ENCODE data around the gene PDGFA. TPM values are rescaled to one million over a fixed set of nuclear protein-coding genes. Genes with fewer than 3 reads are reported as not detected.

Gene PDGFA
- total RNA-seq, 2 donors from 2014 or later, result 34.9 to 50.5 TPM

- H3K36me3 ChIP-seq, result peaks cover 14% of the 10 kb centered on the region
- no peaks in the 10 kb centered on the region for H3K9me3 ChIP-seq
- TF ChIP-seq, protein P1, sequence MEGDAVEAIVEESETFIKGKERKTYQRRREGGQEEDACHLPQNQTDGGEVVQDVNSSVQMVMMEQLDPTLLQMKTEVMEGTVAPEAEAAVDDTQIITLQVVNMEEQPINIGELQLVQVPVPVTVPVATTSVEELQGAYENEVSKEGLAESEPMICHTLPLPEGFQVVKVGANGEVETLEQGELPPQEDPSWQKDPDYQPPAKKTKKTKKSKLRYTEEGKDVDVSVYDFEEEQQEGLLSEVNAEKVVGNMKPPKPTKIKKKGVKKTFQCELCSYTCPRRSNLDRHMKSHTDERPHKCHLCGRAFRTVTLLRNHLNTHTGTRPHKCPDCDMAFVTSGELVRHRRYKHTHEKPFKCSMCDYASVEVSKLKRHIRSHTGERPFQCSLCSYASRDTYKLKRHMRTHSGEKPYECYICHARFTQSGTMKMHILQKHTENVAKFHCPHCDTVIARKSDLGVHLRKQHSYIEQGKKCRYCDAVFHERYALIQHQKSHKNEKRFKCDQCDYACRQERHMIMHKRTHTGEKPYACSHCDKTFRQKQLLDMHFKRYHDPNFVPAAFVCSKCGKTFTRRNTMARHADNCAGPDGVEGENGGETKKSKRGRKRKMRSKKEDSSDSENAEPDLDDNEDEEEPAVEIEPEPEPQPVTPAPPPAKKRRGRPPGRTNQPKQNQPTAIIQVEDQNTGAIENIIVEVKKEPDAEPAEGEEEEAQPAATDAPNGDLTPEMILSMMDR (IDR thresholded peaks at IDR 0.05), result no peak
- intact Hi-C loops (cut with DNase I), result no loop called here
- H3K9ac ChIP-seq (ENCODE audit: low read depth in 2 of 2, low read length in 2 of 2), result no peak overlapping the region
- H3K4me3 ChIP-seq, result no peak overlapping the region
- H3K27me3 ChIP-seq, result no peaks in the 10 kb centered on the region
- H3K4me1 ChIP-seq, result peaks cover 16% of the 10 kb centered on the region
- no peak for DNase-seq
- no peak overlapping the region for H3K27ac ChIP-seq
Measured at GRCh38 chr7:500521-501420, 18.9 kb downstream of the PDGFA start.

DNA sequence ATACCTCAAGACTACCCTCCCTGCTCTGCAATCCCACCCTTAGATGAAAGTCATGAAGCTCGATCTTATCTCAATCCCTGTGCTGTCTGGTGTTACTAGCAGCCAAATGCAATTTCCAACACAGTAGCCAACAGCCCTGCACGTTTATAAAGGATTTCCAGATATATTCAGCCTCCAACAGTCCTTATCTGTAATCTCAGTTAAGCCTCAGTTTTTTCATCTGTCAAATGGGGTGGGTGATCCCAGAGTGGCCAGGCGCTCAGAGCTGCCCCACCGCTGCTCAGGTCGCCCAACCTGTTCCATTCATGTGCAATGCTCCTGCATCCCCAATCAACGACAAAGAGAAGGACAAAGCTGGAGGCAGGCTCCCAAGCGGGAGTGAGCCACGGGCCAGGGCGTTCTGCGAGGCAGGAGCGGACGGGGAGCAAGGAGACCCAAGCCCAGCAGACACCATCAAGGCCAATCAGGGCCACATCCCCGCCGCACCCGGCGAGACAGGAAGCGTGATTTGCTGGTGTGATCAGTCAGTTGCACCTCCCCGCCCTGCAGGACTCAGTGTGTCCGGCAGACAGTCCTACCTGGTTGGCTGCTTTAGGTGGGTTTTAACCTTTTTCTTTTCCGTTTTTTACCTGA is 19.7 kb downstream of the PDGFA start:
- H3K27ac ChIP-seq, result no peak overlapping the region
- H3K4me1 ChIP-seq, result peaks cover 9% of the 10 kb centered on the region
- no peaks in the 10 kb centered on the region for H3K9me3 ChIP-seq
- intact Hi-C loops (cut with DNase I), result no loop called here
- no peaks in the 10 kb centered on the region for H3K27me3 ChIP-seq
- no peak overlapping the region for H3K4me3 ChIP-seq
- peaks cover 14% of the 10 kb centered on the region for H3K36me3 ChIP-seq
- TF ChIP-seq, protein P1 (IDR thresholded peaks at IDR 0.05), result no peak
- H3K9ac ChIP-seq (ENCODE audit: low read depth in 2 of 2, low read length in 2 of 2), result no peak overlapping the region
- no peak for DNase-seq

DNA sequence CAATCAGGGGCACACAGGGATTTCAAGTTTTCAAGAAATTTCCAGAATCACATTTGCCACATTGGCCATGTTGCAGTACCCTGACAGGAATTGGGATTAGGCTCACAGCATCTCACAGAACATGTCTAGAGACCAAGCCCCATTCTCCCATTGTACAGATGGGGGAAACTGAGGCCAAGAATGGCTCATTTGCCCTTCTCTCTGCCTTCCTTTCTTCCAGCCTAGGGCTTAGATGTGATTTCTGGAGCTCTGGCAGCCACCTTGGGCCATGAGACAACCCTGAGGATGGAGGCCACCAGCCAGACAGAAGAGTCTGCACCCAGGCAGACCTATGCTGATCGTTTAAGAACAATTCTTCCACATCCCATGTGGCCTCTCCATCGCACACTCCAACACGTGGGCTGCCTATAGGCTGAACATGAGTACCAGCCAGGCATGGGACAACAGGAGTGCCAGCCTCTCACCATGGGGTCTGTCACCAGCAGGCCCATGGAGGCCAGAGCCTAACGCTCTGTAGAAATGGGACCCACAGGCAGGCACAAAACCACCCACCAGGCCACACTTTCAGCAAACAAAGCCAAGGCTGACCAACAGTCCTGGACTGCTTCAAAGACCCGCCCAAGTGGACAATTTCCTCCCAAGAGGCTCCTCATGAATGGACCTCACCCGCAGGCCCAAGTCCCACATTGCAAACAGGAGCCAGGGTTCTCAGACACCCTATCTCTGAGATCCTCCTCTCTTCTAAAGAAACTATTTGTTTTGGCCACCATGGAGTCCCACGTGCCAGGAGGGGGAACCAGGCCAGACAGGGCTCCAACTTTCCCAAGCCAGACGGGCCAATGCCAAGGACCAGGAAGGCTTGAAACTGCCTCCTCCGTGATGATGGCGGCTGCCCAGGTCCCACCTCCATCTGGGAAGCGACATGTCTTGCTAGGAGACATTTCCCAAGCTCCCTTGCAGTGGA is 20.7 kb downstream of the PDGFA start:
- no peak overlapping the region for H3K27ac ChIP-seq
- intact Hi-C loops (cut with DNase I), result no loop called here

DNA sequence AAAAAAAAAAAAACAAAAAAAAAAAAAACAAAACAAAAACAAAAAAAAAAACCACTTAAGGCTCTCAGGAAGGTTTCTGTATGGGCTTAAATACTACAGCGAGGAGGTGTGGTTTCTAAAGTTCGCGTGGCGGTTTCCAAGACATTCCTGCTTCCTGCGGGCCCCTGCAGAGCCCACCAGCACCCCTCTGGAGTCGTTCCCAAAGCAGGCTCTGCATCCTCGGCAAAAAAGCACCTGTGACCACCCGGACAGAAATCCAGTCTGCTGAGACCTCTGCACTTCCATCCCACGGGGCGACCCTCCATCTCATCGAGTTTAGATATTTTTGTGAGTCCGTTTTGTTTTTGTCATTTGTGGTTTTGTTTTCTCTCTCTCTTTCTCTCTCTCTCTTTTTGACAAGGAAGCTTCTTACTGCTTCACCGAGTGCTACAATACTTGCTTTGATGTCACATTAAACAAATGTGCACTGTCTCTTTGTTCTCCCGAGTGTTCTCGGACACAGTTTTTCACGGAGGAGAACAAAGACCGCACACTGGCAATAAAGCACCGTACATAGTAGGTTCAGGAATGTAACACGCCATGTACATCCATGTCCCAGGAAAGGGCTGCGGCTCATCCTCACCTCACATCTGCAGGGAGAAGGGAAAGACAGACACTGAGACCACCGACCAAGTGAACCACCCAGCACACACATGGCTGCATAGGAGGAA is 21.5 kb downstream of the PDGFA start:
- H3K27me3 ChIP-seq, result no peaks in the 10 kb centered on the region
- peaks cover 14% of the 10 kb centered on the region for H3K36me3 ChIP-seq
- H3K27ac ChIP-seq, result no peak overlapping the region
- DNase-seq, result no peak
- intact Hi-C loops (cut with DNase I), result no loop called here
- TF ChIP-seq, protein P1 (IDR thresholded peaks at IDR 0.05), result no peak
- no peak overlapping the region for H3K9ac ChIP-seq (ENCODE audit: low read depth in 2 of 2, low read length in 2 of 2)
- peaks cover 4% of the 10 kb centered on the region for H3K4me1 ChIP-seq
- H3K4me3 ChIP-seq, result no peak overlapping the region
- no peaks in the 10 kb centered on the region for H3K9me3 ChIP-seq

More for the DNA sequence above, 20.7 kb downstream of the PDGFA start:
- no peak overlapping the region for H3K4me3 ChIP-seq
- no peak for DNase-seq
- H3K36me3 ChIP-seq, result peaks cover 14% of the 10 kb centered on the region
- H3K4me1 ChIP-seq, result peaks cover 4% of the 10 kb centered on the region
- H3K9me3 ChIP-seq, result no peaks in the 10 kb centered on the region
- no peak overlapping the region for H3K9ac ChIP-seq (ENCODE audit: low read depth in 2 of 2, low read length in 2 of 2)
- TF ChIP-seq, protein P1 (IDR thresholded peaks at IDR 0.05), result no peak
- H3K27me3 ChIP-seq, result no peaks in the 10 kb centered on the region

Measured in colonic mucosa (tissue), 4 donors.